Vagina (tissue), 2 donors: ENCODE measurements around the gene RASAL2.

ENCODE experiments used
- POLR2A ChIP-seq, 2 donors: fragments of 450-650 bp; IDR thresholded peaks; one replicate each; pipeline ENCODE4 v1.6.1; 2017; ENCODE audit warnings: antibody characterized with exemption in 2 of 2, mild to moderate bottlenecking in 2 of 2, moderate library complexity in 2 of 2
- POLR2AphosphoS5 ChIP-seq, 2 donors: sonication (generic); formaldehyde crosslinking; IDR thresholded peaks; one replicate each; pipeline ENCODE4 v1.9.0; 2017; ENCODE audit warnings: antibody characterized with exemption in 2 of 2, mild to moderate bottlenecking in 2 of 2, low read depth in 1 of 2; ENCODE audit not compliant: insufficient read depth in 1 of 2
- TF ChIP-seq, protein P1 (sequence below), 3 experiments: fragments of 450-650 bp in 2 of 3; fragments of 200-600 bp in 1 of 3; sonication (generic) in 1 of 3; IDR thresholded peaks; one replicate each; pipeline ENCODE4 v1.5.1; 2017 to 2019; ENCODE audit warnings: antibody characterized with exemption in 3 of 3, mild to moderate bottlenecking in 2 of 3, moderate library complexity in 2 of 3

DNA sequence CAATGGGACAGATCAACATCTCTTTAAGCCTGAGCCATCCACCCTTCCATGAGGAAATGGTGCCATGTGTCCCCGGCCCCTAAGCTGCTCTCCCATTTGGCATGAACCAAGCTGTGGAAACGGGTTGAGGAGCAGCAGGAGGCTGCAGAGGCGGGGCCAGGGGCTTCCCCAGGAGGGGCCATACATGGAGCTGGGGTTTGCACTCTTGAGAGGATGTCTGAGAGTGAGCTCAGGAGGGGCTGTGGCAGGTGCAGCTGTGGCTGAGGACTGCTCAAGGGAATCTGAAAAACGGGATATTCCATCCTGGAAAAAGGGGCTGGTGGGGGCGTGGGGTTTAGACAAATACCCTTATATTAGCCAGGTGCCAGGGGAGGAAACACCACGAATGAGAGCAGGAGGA, 409.9 kb downstream of the RASAL2 start:
- TF ChIP-seq POLR2A (IDR thresholded peaks at IDR 0.05) (no peak), POLR2AphosphoS5 (IDR thresholded peaks at IDR 0.05; ENCODE audit: insufficient read depth in 1 of 2, low read depth in 1 of 2) (no peak)
- TF ChIP-seq, protein P1, sequence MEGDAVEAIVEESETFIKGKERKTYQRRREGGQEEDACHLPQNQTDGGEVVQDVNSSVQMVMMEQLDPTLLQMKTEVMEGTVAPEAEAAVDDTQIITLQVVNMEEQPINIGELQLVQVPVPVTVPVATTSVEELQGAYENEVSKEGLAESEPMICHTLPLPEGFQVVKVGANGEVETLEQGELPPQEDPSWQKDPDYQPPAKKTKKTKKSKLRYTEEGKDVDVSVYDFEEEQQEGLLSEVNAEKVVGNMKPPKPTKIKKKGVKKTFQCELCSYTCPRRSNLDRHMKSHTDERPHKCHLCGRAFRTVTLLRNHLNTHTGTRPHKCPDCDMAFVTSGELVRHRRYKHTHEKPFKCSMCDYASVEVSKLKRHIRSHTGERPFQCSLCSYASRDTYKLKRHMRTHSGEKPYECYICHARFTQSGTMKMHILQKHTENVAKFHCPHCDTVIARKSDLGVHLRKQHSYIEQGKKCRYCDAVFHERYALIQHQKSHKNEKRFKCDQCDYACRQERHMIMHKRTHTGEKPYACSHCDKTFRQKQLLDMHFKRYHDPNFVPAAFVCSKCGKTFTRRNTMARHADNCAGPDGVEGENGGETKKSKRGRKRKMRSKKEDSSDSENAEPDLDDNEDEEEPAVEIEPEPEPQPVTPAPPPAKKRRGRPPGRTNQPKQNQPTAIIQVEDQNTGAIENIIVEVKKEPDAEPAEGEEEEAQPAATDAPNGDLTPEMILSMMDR (IDR thresholded peaks at IDR 0.05), result no peak
